HepG2 (cell line): Measurements from ENCODE around the gene PRAMEF13. TPM values are rescaled to one million over a fixed set of nuclear protein-coding genes. Genes with fewer than 3 reads are reported as not detected.
"Not testable (repeated sequence)": the region's sequence is repeated elsewhere in the genome, so short reads cannot be mapped to it uniquely, and the experiment has no call there.

Experiments used
- ATAC-seq: fragments of 200-7000 bp; cut with Tn5 transposase; 3 replicates; pipeline ENCODE4 v1.9.1; 2020; ENCODE audit warnings: mild to moderate bottlenecking, moderate library complexity
- BruUV-seq: library from RNA; stranded (reverse); fragments of 400-500 nt; replicated peaks from 2 replicates; lab custom pipeline; 2021; lab: Mats Ljungman, UMichigan
- CTCF ChIA-PET: fragments of 300-600 bp; formaldehyde crosslinking; extraction: SDS; loops from one replicate; lab custom pipeline; 2021; ENCODE audit warnings: low total read pairs, inconsistent platforms, low intra/inter-chr PET ratio; lab: Yijun Ruan, JAX
- POLR2A ChIA-PET: fragments of 350-600 bp; sonication (Branson Sonifier 250); formaldehyde crosslinking; loops from one replicate; lab custom pipeline; 2020; ENCODE audit warnings: antibody characterized with exemption, inconsistent platforms; lab: Yijun Ruan, JAX
- DNase-seq: peaks from one replicate; pipeline ENCODE4 v3.0.0-alpha.2; 2015; ENCODE audit warnings: low spot score
- FAIRE-seq: peaks from 3 replicates; lab custom pipeline; 2011; peaks lifted over from hg19 to GRCh38; lab: Jason Lieb, UNC
- H2AFZ ChIP-seq: one replicate; pipeline ENCODE4 v1.6.1; 2011; ENCODE audit warnings: low read length, inconsistent platforms
- H3K27ac ChIP-seq: fragments of 300-600 bp; 3 replicates; pipeline ENCODE4 v1.8.0; 2011; ENCODE audit warnings: mixed run types, mild to moderate bottlenecking, mixed read lengths, low read length, inconsistent platforms; ENCODE audit not compliant: insufficient read depth; ENCODE audit errors: extremely low read length
- H3K27me3 ChIP-seq, 2 experiments: fragments of 200-600 bp in 1 of 2; 2 replicates in 1 of 2; 3 replicates in 1 of 2; pipeline versions ENCODE4 v1.6.0 to v1.8.0; 2011; ENCODE audit warnings: low read length in 2 of 2, mild to moderate bottlenecking in 2 of 2, moderate library complexity in 2 of 2, inconsistent platforms in 1 of 2; ENCODE audit not compliant: insufficient read depth in 2 of 2, control insufficient read depth in 1 of 2
- H3K36me3 ChIP-seq, 2 experiments: fragments of 200-600 bp in 1 of 2; replicated peaks in 1 of 2; 2 replicates in 1 of 2; 3 replicates in 1 of 2; pipeline versions ENCODE4 v1.5.1 to v1.8.0; 2011; ENCODE audit warnings: low read length in 2 of 2, inconsistent platforms in 1 of 2; ENCODE audit not compliant: insufficient read depth in 2 of 2, control insufficient read depth in 1 of 2
- H3K4me1 ChIP-seq: 2 replicates; pipeline ENCODE4 v1.5.1; 2012; ENCODE audit warnings: low read length, inconsistent platforms; ENCODE audit not compliant: insufficient read depth
- H3K4me2 ChIP-seq: 2 replicates; pipeline ENCODE4 v1.6.0; 2011; ENCODE audit warnings: low read depth, low read length, inconsistent platforms
- H3K4me3 ChIP-seq, 3 experiments: fragments of 200-600 bp in 1 of 3; sonication (generic), shearing (Covaris generic) in 1 of 3; replicated peaks in 1 of 3; 2 replicates each; pipeline ENCODE4 v1.5.1; 2011 to 2016; ENCODE audit warnings: low read length in 3 of 3, inconsistent platforms in 2 of 3, low read depth in 2 of 3, mild to moderate bottlenecking in 2 of 3, control low read depth in 1 of 3, mixed read lengths in 1 of 3; ENCODE audit not compliant: insufficient read depth in 1 of 3
- H3K79me2 ChIP-seq: one replicate; pipeline ENCODE4 v1.6.1; 2011; ENCODE audit warnings: low read length, inconsistent platforms; ENCODE audit not compliant: insufficient read depth
- H3K9ac ChIP-seq: 2 replicates; pipeline ENCODE4 v1.6.0; 2011; ENCODE audit warnings: mild to moderate bottlenecking, low read depth, low read length, inconsistent platforms; ENCODE audit not compliant: insufficient read depth
- H3K9me3 ChIP-seq: 2 replicates; pipeline ENCODE4 v1.5.1; 2012; ENCODE audit warnings: mild to moderate bottlenecking, low read length
- H4K20me1 ChIP-seq: 2 replicates; pipeline ENCODE4 v1.6.0; 2011; ENCODE audit warnings: inconsistent platforms, mild to moderate bottlenecking, low read length, moderate library complexity; ENCODE audit not compliant: insufficient read depth
- WGBS: methylation state at CpG from one replicate; pipeline ENCODE4 v1.1.6; 2017; ENCODE audit warnings: low lambda C conversion rate; 5-methylcytosine and 5-hydroxymethylcytosine counted together
- in situ Hi-C: cut with HindIII; loops from 2 replicates; pipeline ENCODE4 v1.10.0; 2017; ENCODE audit warnings: low pct_unique_long_range_greater_than_20kb; ENCODE audit not compliant: extremely low pct_ligation_motif_present
- intact Hi-C: fragments of 100-400 bp; cut with micrococcal nuclease; formaldehyde crosslinking; loops from one replicate; pipeline ENCODE4 v1.10.0; 2022; ENCODE audit not compliant: unreplicated experiment
- polyA plus RNA-seq, 8 experiments: library from polyadenylated mRNA; depleted of rRNA in 3 of 8; stranded (reverse) in 7 of 8; unstranded in 1 of 8; fragments of >200 nt; fragmentation: Illumina TruSeq in 4 of 8; extraction: Trizol in 4 of 8; gene quantifications; 2 replicates each; pipeline versions ENCODE4 v1.2.1 to v1.2.3, GENCODE V29; 2011 to 2016; ENCODE audit warnings: low read depth in 4 of 8, missing spikeins in 1 of 8, mixed read lengths in 1 of 8; ENCODE audit not compliant: insufficient read depth in 1 of 8
- total RNA-seq, 5 experiments: library from RNA; depleted of rRNA; stranded (reverse); fragments of >200 nt; fragmentation: Illumina TruSeq; extraction: Trizol; gene quantifications; 2 replicates each; pipeline ENCODE4 v1.2.3, GENCODE V29; 2016; ENCODE audit warnings: low read depth in 1 of 5

The PRAMEF13 gene
- total and polyA plus RNA-seq, 2 of the 13 experiments (the other 11 are each of a cell fraction or from before 2014, with no cell fraction given), result not detected

DNA sequence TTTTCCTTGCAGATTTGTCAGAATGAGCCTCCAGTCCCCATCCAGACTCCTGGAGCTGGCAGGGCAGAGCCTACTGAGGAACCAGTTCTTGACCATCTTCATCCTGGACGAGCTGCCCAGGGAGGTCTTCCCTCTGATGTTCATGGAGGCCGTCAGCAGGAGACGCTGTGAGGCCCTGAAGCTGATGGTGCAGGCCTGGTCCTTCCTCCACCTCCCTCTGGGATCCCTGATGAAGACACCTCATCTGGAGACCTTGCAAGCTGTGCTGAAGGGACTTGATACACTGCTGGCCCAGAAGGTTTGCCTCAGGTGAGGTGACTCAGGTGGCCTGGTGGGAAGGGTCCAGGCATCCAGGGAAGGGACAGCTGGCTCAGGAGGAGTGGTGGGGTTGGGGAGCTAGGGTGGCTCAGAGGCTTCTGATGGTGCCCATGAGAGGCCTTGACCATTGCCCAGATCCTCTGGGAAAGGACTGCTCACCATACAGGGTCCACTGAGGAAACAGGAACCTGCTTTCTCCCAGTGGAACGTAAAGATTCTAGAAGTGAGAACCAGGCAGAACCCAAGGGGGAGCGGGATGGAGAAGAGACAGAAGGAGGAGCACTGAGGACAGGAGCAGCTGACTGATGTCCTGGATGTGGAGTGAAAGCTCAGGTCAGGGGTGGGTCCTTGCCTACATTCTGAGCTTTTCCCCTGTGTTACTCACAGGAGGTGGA lies 44.8 kb upstream of the PRAMEF13 start:
- POLR2A ChIA-PET, H3K4me1 ChIP-seq, BruUV-seq, H3K4me3 ChIP-seq, CTCF ChIA-PET, H3K9ac ChIP-seq, H3K27ac ChIP-seq, in situ Hi-C loops, ATAC-seq, H4K20me1 ChIP-seq, H3K9me3 ChIP-seq, H3K79me2 ChIP-seq, intact Hi-C loops, H2AFZ ChIP-seq, H3K4me2 ChIP-seq, H3K27me3 ChIP-seq, H3K36me3 ChIP-seq, DNase-seq, FAIRE-seq: not testable (repeated sequence)
- WGBS, result 0% methylated on average over 5 of the region's 5 CpGs

DNA sequence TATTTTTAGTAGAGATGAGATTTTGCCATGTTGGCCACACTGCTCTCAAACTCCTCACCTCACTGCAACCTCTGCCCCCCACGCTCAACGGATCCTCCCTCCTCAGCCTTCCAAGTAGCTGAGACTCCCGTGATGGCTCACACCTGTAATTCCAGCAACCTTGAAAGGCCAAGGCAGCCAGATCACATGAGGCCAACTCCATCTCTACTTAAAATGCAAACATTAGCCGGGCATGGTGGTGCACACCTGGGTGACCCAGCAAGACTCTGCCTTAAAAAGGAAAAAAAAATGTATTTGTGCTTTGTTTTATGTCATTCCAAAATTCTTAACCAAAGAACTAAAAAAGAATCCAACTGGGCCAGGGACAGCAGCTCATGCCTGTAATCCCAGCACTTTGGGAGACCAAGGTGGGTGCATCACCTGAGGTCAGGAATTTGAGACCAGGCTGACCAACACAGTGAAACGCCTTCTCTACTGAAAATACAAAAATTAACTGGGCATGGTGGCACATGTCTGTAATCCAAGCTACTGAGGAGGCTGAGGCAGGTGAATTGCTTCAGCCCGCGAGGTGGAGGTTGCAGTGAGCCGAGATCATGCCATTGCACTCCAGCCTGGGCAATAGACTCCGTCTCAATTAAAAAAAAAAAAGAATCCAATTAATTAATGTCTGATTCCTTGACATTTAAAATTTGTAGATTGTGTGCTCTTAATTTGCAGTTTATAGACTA lies 42.5 kb upstream of the PRAMEF13 start:
- not testable (repeated sequence) for ATAC-seq, FAIRE-seq

DNA sequence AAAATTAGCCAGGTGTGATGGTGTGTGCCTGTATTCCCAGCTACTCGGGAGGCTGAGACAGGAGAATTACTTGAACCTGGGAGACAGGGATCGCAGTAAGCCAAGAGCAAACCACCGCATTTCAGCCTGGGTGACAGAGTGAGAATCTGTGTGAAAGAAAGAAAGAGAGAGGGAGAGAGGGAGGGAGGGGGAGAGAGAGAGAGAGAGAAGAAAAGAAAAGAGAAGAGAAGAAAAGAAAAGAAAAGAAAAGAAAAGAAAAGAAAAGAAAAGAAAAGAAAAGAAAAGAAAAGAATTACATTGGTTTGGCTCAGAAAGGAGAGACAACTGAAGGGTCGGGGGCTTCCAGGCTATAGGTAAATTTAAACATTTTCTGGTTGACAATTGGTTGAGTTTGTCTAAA lies 38.4 kb upstream of the PRAMEF13 start:
- H3K36me3 ChIP-seq, H3K9ac ChIP-seq, in situ Hi-C loops, ATAC-seq, H3K9me3 ChIP-seq, H3K4me3 ChIP-seq, H4K20me1 ChIP-seq, FAIRE-seq, POLR2A ChIA-PET, H3K27ac ChIP-seq, DNase-seq, CTCF ChIA-PET, intact Hi-C loops, H3K4me2 ChIP-seq, H3K4me1 ChIP-seq, H2AFZ ChIP-seq, H3K27me3 ChIP-seq, H3K79me2 ChIP-seq, BruUV-seq: not testable (repeated sequence)
- 26% methylated on average over 4 of the region's 4 CpGs for WGBS

More for the DNA sequence above, 42.5 kb upstream of the PRAMEF13 start:
- 20% methylated on average over 9 of the region's 9 CpGs for WGBS
- H2AFZ ChIP-seq, H3K4me2 ChIP-seq, H3K27me3 ChIP-seq, H3K36me3 ChIP-seq, H3K9ac ChIP-seq, H3K4me3 ChIP-seq, BruUV-seq, DNase-seq, intact Hi-C loops, H3K79me2 ChIP-seq, CTCF ChIA-PET, H3K9me3 ChIP-seq, POLR2A ChIA-PET, H4K20me1 ChIP-seq, H3K27ac ChIP-seq, in situ Hi-C loops, H3K4me1 ChIP-seq: not testable (repeated sequence)

DNA sequence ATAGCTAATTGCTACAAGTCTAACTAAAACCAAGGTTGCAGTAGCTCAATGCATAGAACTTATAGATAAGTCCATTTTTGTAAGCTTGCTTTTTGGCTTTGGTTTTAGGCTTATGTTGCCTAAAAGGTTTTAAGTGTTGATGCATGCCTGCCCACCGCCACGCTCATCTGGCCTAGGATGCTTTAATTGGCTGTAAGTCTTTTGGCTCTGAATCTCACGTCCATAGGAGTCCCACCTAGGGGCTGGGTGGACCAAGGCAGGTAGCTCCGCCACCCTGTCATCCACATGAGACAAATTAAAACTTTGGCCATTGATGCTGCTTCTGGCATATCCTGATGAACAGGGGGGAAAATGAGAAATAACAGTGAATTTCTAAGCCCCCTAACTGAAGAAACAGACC lies 36.4 kb upstream of the PRAMEF13 start:
- CTCF ChIA-PET, POLR2A ChIA-PET, H3K4me2 ChIP-seq, H3K9me3 ChIP-seq, H3K27me3 ChIP-seq, H3K4me1 ChIP-seq, H3K79me2 ChIP-seq, H3K4me3 ChIP-seq, DNase-seq, ATAC-seq, FAIRE-seq, H4K20me1 ChIP-seq, BruUV-seq, H2AFZ ChIP-seq, in situ Hi-C loops, intact Hi-C loops, H3K36me3 ChIP-seq, H3K27ac ChIP-seq, H3K9ac ChIP-seq: not testable (repeated sequence)
- WGBS, result 15% methylated on average over 4 of the region's 4 CpGs
